HCT116 (cell line): ENCODE data around the gene DRG2. TPM values are rescaled to one million over a fixed set of nuclear protein-coding genes. Genes with fewer than 3 reads are reported as not detected.

Experiments
- ATAC-seq: fragments of 200-7000 bp; cut with Tn5 transposase; 2 replicates; pipeline ENCODE4 v1.9.1; 2020; ENCODE audit warnings: mild to moderate bottlenecking, moderate library complexity
- BruUV-seq: library from RNA; stranded (reverse); fragments of 400-500 nt; replicated peaks from 2 replicates; lab custom pipeline; 2021; lab: Mats Ljungman, UMichigan
- CTCF ChIA-PET: fragments of 300-600 bp; sonication (Branson Sonifier 250); formaldehyde crosslinking; loops from one replicate; lab custom pipeline; 2021; ENCODE audit warnings: antibody characterized with exemption; lab: Charles Lee
- POLR2A ChIA-PET: fragments of 300-600, 350-600 bp; sonication (Branson Sonifier 250); formaldehyde crosslinking; loops from one replicate; lab custom pipeline; 2021; ENCODE audit warnings: antibody characterized with exemption; lab: Charles Lee
- RAD21 ChIA-PET, 2 experiments: fragments of 300-600 bp; sonication (Branson Sonifier 250); formaldehyde crosslinking; loops; one replicate each; lab custom pipeline; 2023; ENCODE audit warnings: low total read pairs in 2 of 2; ENCODE audit not compliant: uncharacterized antibody in 2 of 2, unreplicated experiment in 2 of 2, low non-redundant PET in 1 of 2; lab: Charles Lee
- DNase-seq: peaks from one replicate; pipeline ENCODE4 v3.0.0-alpha.2; 2010; ENCODE audit warnings: low read depth, low spot score
- H2AFZ ChIP-seq: fragments of 200-600 bp; shearing (Covaris generic), sonication (generic); 2 replicates; pipeline ENCODE4 v1.6.1; 2017; ENCODE audit warnings: low read depth, mixed run types, mixed read lengths, antibody characterized with exemption, low read length; ENCODE audit not compliant: poor library complexity, severe bottlenecking
- H3K27ac ChIP-seq: 2 replicates; pipeline ENCODE4 v1.5.1; 2012; ENCODE audit warnings: low read depth, low read length
- H3K27me3 ChIP-seq: fragments of 200-600 bp; sonication (generic); 2 replicates; pipeline ENCODE4 v1.6.1; 2016; ENCODE audit warnings: mixed run types, low read length, mixed read lengths; ENCODE audit not compliant: insufficient read depth
- H3K36me3 ChIP-seq, 2 experiments: fragments of 200-500 bp in 1 of 2; fragments of 200-600 bp in 1 of 2; sonication (Bioruptor generic) in 1 of 2; sonication (generic) in 1 of 2; 2 replicates each; pipeline versions ENCODE4 v1.5.1 to v1.6.1; 2014 to 2016; ENCODE audit warnings: low read length in 2 of 2, inconsistent platforms in 1 of 2, mixed read lengths in 1 of 2, mixed run types in 1 of 2; ENCODE audit not compliant: insufficient read depth in 2 of 2, control insufficient read depth in 1 of 2
- H3K4me1 ChIP-seq, 2 experiments: fragments of 200-600 bp in 1 of 2; sonication (generic) in 1 of 2; 2 replicates each; pipeline versions ENCODE4 v1.5.1 to v1.6.1; 2012 to 2017; ENCODE audit warnings: low read length in 2 of 2, inconsistent platforms in 1 of 2, mild to moderate bottlenecking in 1 of 2, mixed read lengths in 1 of 2, mixed run types in 1 of 2, moderate library complexity in 1 of 2; ENCODE audit not compliant: insufficient read depth in 2 of 2, control insufficient read depth in 1 of 2
- H3K4me2 ChIP-seq: fragments of 200-600 bp; sonication (generic); 2 replicates; pipeline ENCODE4 v1.6.1; 2017; ENCODE audit warnings: mixed run types, low read length, mixed read lengths
- H3K4me3 ChIP-seq, 2 experiments: fragments of 200-600 bp in 1 of 2; sonication (generic) in 1 of 2; replicated peaks in 1 of 2; 2 replicates each; pipeline ENCODE4 v1.5.1; 2011 to 2016; ENCODE audit warnings: low read length in 2 of 2, control low read depth in 1 of 2, low read depth in 1 of 2, mild to moderate bottlenecking in 1 of 2, mixed read lengths in 1 of 2, mixed run types in 1 of 2
- H3K79me2 ChIP-seq: fragments of 200-600 bp; sonication (generic); 2 replicates; pipeline ENCODE4 v1.6.1; 2017; ENCODE audit warnings: mild to moderate bottlenecking, mixed run types, low read length, moderate library complexity, mixed read lengths; ENCODE audit not compliant: insufficient read depth
- H3K9ac ChIP-seq: fragments of 200-600 bp; sonication (generic); 2 replicates; pipeline ENCODE4 v1.6.1; 2016; ENCODE audit warnings: low read length, mixed read lengths
- H3K9me2 ChIP-seq: fragments of 200-600 bp; sonication (generic), shearing (Covaris generic); 2 replicates; pipeline ENCODE4 v1.6.1; 2017; ENCODE audit warnings: mixed run types, mild to moderate bottlenecking, moderate library complexity; ENCODE audit not compliant: insufficient read depth
- H3K9me3 ChIP-seq, 2 experiments: fragments of 200-500 bp in 1 of 2; fragments of 200-600 bp in 1 of 2; sonication (Bioruptor generic) in 1 of 2; sonication (generic) in 1 of 2; 2 replicates each; pipeline ENCODE4 v1.6.1; 2014 to 2017; ENCODE audit warnings: low read length in 2 of 2, mixed read lengths in 2 of 2, inconsistent platforms in 1 of 2, low read depth in 1 of 2, mild to moderate bottlenecking in 1 of 2, mixed run types in 1 of 2, moderate library complexity in 1 of 2; ENCODE audit not compliant: control insufficient read depth in 1 of 2, insufficient read depth in 1 of 2
- H4K20me1 ChIP-seq: fragments of 200-600 bp; sonication (generic), shearing (Covaris generic); 2 replicates; pipeline ENCODE4 v1.6.1; 2017; ENCODE audit warnings: mixed run types, mild to moderate bottlenecking, moderate library complexity; ENCODE audit not compliant: insufficient read depth
- ATF3 ChIP-seq: IDR thresholded peaks from 2 replicates; pipeline ENCODE4 v1.6.1; 2012
- CBX3 ChIP-seq: IDR thresholded peaks from 2 replicates; pipeline ENCODE4 v1.6.1; 2012; ENCODE audit warnings: low read depth
- CEBPB ChIP-seq: IDR thresholded peaks from 2 replicates; pipeline ENCODE4 v1.6.1; 2012; ENCODE audit warnings: low read depth
- CTCF ChIP-seq, 3 experiments: fragments of 200-600 bp in 1 of 3; sonication (generic) in 1 of 3; IDR thresholded peaks in 2 of 3; conservative IDR thresholded peaks in 1 of 3; 2 replicates each; pipeline ENCODE4 v1.5.1; 2012 to 2017; ENCODE audit warnings: low read depth in 2 of 3, low read length in 2 of 3, antibody characterized with exemption in 1 of 3, borderline replicate concordance in 1 of 3, control low read depth in 1 of 3, mild to moderate bottlenecking in 1 of 3, mixed read lengths in 1 of 3, mixed run types in 1 of 3, moderate library complexity in 1 of 3; ENCODE audit not compliant: insufficient read depth in 1 of 3
- EGR1 ChIP-seq: IDR thresholded peaks from 2 replicates; pipeline ENCODE4 v1.6.1; 2012; ENCODE audit warnings: low read depth
- ELF1 ChIP-seq: IDR thresholded peaks from 2 replicates; pipeline ENCODE4 v1.6.1; 2012; ENCODE audit warnings: low read depth, borderline replicate concordance
- EZH2phosphoT487 ChIP-seq: fragments of 200-600 bp; IDR thresholded peaks from 2 replicates; pipeline ENCODE4 v1.6.1; 2018; ENCODE audit warnings: antibody characterized with exemption, borderline replicate concordance
- FOSL1 ChIP-seq: IDR thresholded peaks from 2 replicates; pipeline ENCODE4 v1.6.1; 2012; ENCODE audit warnings: low read depth
- JUND ChIP-seq: IDR thresholded peaks from 2 replicates; pipeline ENCODE4 v1.6.1; 2012
- POLR2A ChIP-seq: IDR thresholded peaks from 2 replicates; pipeline ENCODE4 v1.7.0; 2011; ENCODE audit warnings: borderline replicate concordance; ENCODE audit not compliant: insufficient read depth, insufficient read length; ENCODE audit errors: extremely low read depth
- RAD21 ChIP-seq: IDR thresholded peaks from 2 replicates; pipeline ENCODE4 v1.6.1; 2012; ENCODE audit warnings: low read depth, mild to moderate bottlenecking
- REST ChIP-seq: IDR thresholded peaks from 2 replicates; pipeline ENCODE4 v1.6.1; 2012; ENCODE audit warnings: low read depth
- SIN3A ChIP-seq: IDR thresholded peaks from 2 replicates; pipeline ENCODE4 v1.6.1; 2012; ENCODE audit warnings: low read depth
- SP1 ChIP-seq: IDR thresholded peaks from 2 replicates; pipeline ENCODE4 v1.6.1; 2012; ENCODE audit warnings: low read depth
- SRF ChIP-seq: IDR thresholded peaks from 2 replicates; pipeline ENCODE4 v1.6.1; 2012; ENCODE audit warnings: low read depth
- TCF7L2 ChIP-seq: IDR thresholded peaks from 2 replicates; pipeline ENCODE4 v1.7.0; 2011; ENCODE audit warnings: borderline replicate concordance, inconsistent platforms; ENCODE audit not compliant: insufficient read depth, insufficient read length; ENCODE audit errors: extremely low read depth
- ZBTB33 ChIP-seq: IDR thresholded peaks from 2 replicates; pipeline ENCODE4 v1.6.1; 2011; ENCODE audit warnings: mild to moderate bottlenecking, low read length, moderate library complexity; ENCODE audit not compliant: insufficient replicate concordance; ENCODE audit errors: extremely low read depth
- ZFX ChIP-seq: fragments of 450-650 bp; IDR thresholded peaks from 2 replicates; pipeline ENCODE4 v1.6.1; 2017
- ZNF274 ChIP-seq: fragments of 200-500 bp; sonication (Bioruptor generic); IDR thresholded peaks from 2 replicates; pipeline ENCODE4 v1.6.1; 2014; ENCODE audit warnings: mild to moderate bottlenecking, low read depth, low read length, inconsistent platforms
- intact Hi-C: fragments of 100-400 bp; cut with micrococcal nuclease; formaldehyde crosslinking; loops from 2 replicates; pipeline ENCODE4 v1.10.0; 2022
- total RNA-seq: library from RNA; stranded (reverse); gene quantifications from one replicate; pipeline ENCODE4 v1.2.1, GENCODE V29; 2021; ENCODE audit not compliant: unreplicated experiment

DRG2 gene
- total RNA-seq, 1 experiment from 2014 or later, result 41.0 TPM

- intact Hi-C loops, result no loop called here
Observed at GRCh38 chr17:18124345-18125126, 36.8 kb downstream of the DRG2 start.

More at GRCh38 chr17:18124345-18125126, 36.8 kb downstream of the DRG2 start:
- no peaks in the 10 kb centered on the region for H3K36me3 ChIP-seq
- no peaks in the 10 kb centered on the region for H3K27me3 ChIP-seq
- H4K20me1 ChIP-seq, result no peaks in the 10 kb centered on the region
- no peak overlapping the region for H3K4me2 ChIP-seq
- TF ChIP-seq SIN3A, result no peak
- no peak for TF ChIP-seq EGR1
- TF ChIP-seq JUND, result no peak
- no peak for TF ChIP-seq SRF
- no peak for TF ChIP-seq EZH2phosphoT487
- no peak for TF ChIP-seq ELF1
- no peak for TF ChIP-seq ATF3
- TF ChIP-seq ZNF274, result no peak
- no peak for TF ChIP-seq CBX3
- TF ChIP-seq SP1, result no peak
- TF ChIP-seq TCF7L2, result no peak
- no peak for TF ChIP-seq CEBPB
- TF ChIP-seq POLR2A, result no peak
- TF ChIP-seq ZBTB33, result no peak
- no peak for TF ChIP-seq CTCF (IDR thresholded peaks at IDR 0.05 in 2 of 3, conservative IDR thresholded peaks at IDR 0.05 in 1 of 3; ENCODE audit: borderline replicate concordance in 1 of 3, insufficient read depth in 1 of 3, low read depth in 2 of 3, low read length in 2 of 3)
- TF ChIP-seq FOSL1, result no peak
- no peak for TF ChIP-seq RAD21
- TF ChIP-seq ZFX, result no peak
- no peak for TF ChIP-seq REST
- no peaks in the 10 kb centered on the region for H3K79me2 ChIP-seq
- RAD21 ChIA-PET, result no interaction called here
- ATAC-seq (no peak), DNase-seq (no peak)
- no peaks in the 10 kb centered on the region for H3K9me2 ChIP-seq
- no peak overlapping the region for H3K27ac ChIP-seq
- H3K4me1 ChIP-seq, result no peaks in the 10 kb centered on the region
- CTCF ChIA-PET, result no interaction called here
- POLR2A ChIA-PET, result no interaction called here
- H3K4me3 ChIP-seq, result no peak overlapping the region
- H2AFZ ChIP-seq, result no peak overlapping the region
- no peaks in the 10 kb centered on the region; a peak in 1 of 4 replicates for H3K9me3 ChIP-seq
- BruUV-seq, result no TSS peak
- H3K9ac ChIP-seq, result no peak overlapping the region
